Chondrocyte (in vitro differentiated cells): ENCODE measurements around the gene UBTD1. TPM values are rescaled to one million over a fixed set of nuclear protein-coding genes. Genes with fewer than 3 reads are reported as not detected.

Experiments used
- DNase-seq: peaks from one replicate; pipeline ENCODE4 v3.0.0; 2021; ENCODE audit warnings: mixed read lengths, low spot score
- H3K27ac Mint-ChIP-seq: one replicate; pipeline ENCODE4 v1.8.0; 2021; ENCODE audit warnings: mild to moderate bottlenecking, moderate library complexity, mixed read lengths; ENCODE audit not compliant: unreplicated experiment
- H3K27me3 Mint-ChIP-seq: 2 replicates; pipeline ENCODE4 v1.8.0; 2021; ENCODE audit warnings: low read depth, mixed read lengths
- H3K36me3 Mint-ChIP-seq: 2 replicates; pipeline ENCODE4 v1.8.0; 2021; ENCODE audit warnings: low read depth, mixed read lengths
- H3K4me1 Mint-ChIP-seq: 2 replicates; pipeline ENCODE4 v1.8.0; 2021; ENCODE audit warnings: low read depth, mild to moderate bottlenecking, mixed read lengths
- H3K4me3 Mint-ChIP-seq: one replicate; pipeline ENCODE4 v1.8.0; 2021; ENCODE audit warnings: mild to moderate bottlenecking, moderate library complexity, mixed read lengths; ENCODE audit not compliant: unreplicated experiment
- H3K9me3 Mint-ChIP-seq: 2 replicates; pipeline ENCODE4 v1.8.0; 2021; ENCODE audit warnings: low read depth, mixed read lengths
- CTCF ChIP-seq: fragments of 200-600 bp; sonication (generic); IDR thresholded peaks from 2 replicates; pipeline ENCODE4 v1.5.0; 2021; ENCODE audit warnings: antibody characterized with exemption, mild to moderate bottlenecking, moderate library complexity
- total RNA-seq: library from RNA; stranded (reverse); gene quantifications from 3 replicates; pipeline ENCODE4 v1.2.1, GENCODE V29; 2021

UBTD1 gene
- total RNA-seq, 1 donor from 2014 or later: 38.2 TPM

DNA sequence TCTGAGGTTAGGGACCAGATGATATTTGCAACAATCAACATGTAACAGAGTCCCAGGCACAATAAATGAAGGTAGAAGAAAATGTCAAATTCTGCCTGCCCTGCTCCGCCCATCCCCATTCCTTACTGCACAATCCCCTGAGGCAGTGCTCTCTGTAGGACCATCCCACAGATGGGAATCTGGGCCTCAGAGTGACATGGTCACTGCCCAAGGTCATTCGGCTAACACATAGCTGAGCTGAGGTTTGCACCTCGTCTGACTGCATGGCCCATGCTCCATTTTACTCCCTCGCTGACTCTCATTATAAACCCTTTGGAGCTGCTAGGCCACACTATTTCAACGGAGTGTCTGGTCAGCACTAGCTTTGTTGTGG lies 86.7 kb downstream of the UBTD1 start:
- H3K9me3 Mint-ChIP-seq: no peaks in the 10 kb centered on the region
- H3K27ac Mint-ChIP-seq: no peak overlapping the region
- H3K36me3 Mint-ChIP-seq: no peaks in the 10 kb centered on the region
- peaks cover 6% of the 10 kb centered on the region for H3K4me1 Mint-ChIP-seq
- DNase-seq: no peak
- no peak overlapping the region for H3K4me3 Mint-ChIP-seq
- no peak for TF ChIP-seq CTCF
- no peaks in the 10 kb centered on the region for H3K27me3 Mint-ChIP-seq

DNA sequence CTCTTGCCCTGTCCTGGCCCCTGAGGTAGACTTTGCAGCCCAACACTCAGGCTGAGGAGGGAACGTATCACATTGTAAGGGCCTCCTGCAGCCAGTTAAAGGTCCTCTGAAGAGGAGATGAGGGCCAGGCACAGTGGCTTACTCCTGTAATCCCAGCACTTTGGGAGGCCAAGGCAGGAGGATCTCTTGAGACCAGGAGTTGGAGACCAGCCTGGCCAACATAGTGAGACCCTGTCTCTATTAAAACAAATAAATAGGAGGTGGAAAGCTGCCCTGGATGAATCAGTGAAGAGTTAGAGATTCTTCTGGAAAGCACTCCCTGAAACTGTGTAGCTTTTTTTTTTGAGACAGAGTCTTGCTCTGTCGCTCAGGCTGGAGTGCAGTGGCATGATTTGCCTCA lies 88.5 kb downstream of the UBTD1 start:
- Mint-ChIP-seq H3K36me3 (no peaks in the 10 kb centered on the region), H3K27me3 (no peaks in the 10 kb centered on the region), H3K9me3 (no peaks in the 10 kb centered on the region), H3K4me3 (no peak overlapping the region), H3K4me1 (peaks cover 6% of the 10 kb centered on the region), H3K27ac (no peak overlapping the region)
- TF ChIP-seq CTCF: no peak
- DNase-seq: peak; percentile 10

GRCh38 chr10:97589479-97589878 lies 90.8 kb downstream of the UBTD1 start, which contains the start of gene C10orf62:
Gene C10orf62, plus strand, starts transcription at chr10:97589721. Its CDS starts 177 bp downstream, at chr10:97589898.
- H3K4me1 Mint-ChIP-seq: peaks cover 15% of the 10 kb centered on the region
- H3K9me3 Mint-ChIP-seq: no peaks in the 10 kb centered on the region
- no peak for DNase-seq
- H3K27ac Mint-ChIP-seq: no peak within 1 kb of the TSS
- no peak for TF ChIP-seq CTCF
- H3K4me3 Mint-ChIP-seq: no peak within 1 kb of the TSS
- H3K36me3 Mint-ChIP-seq: no peaks in the 10 kb centered on the region
- H3K27me3 Mint-ChIP-seq: no peaks in the 10 kb centered on the region

GRCh38 chr10:97590082-97590747 lies 91.5 kb downstream of the UBTD1 start:
- Mint-ChIP-seq H3K4me1 (peaks cover 22% of the 10 kb centered on the region), H3K27me3 (no peaks in the 10 kb centered on the region), H3K4me3 (no peak overlapping the region), H3K9me3 (no peaks in the 10 kb centered on the region), H3K27ac (no peak overlapping the region), H3K36me3 (no peaks in the 10 kb centered on the region)
- DNase-seq: no peak
- TF ChIP-seq CTCF: no peak

GRCh38 chr10:97590748-97591495 lies 92.2 kb downstream of the UBTD1 start:
- Mint-ChIP-seq H3K27me3 (no peaks in the 10 kb centered on the region), H3K9me3 (no peaks in the 10 kb centered on the region), H3K27ac (no peak overlapping the region), H3K4me3 (no peak overlapping the region), H3K36me3 (no peaks in the 10 kb centered on the region), H3K4me1 (peaks cover 26% of the 10 kb centered on the region)
- no peak for DNase-seq
- no peak for TF ChIP-seq CTCF
